GM12874 (cell line): ENCODE measurements around the gene ANKRD16.
A peak's percentile ranks its signal among the peaks of the same experiment; 100 is the strongest.

ENCODE experiments used
- CTCF ChIP-seq: IDR thresholded peaks from 2 replicates; pipeline ENCODE4 v1.5.1; 2011; ENCODE audit warnings: low read depth, mild to moderate bottlenecking, control low read depth, low read length, moderate library complexity; ENCODE audit not compliant: insufficient read depth

The ANKRD16 gene

GRCh38 chr10:5888843-5889623, 660 bp downstream of the ANKRD16 start:
- 0 out of 2 replicates have a peak, but pooled peaks have one; percentile 3 for TF ChIP-seq CTCF

DNA sequence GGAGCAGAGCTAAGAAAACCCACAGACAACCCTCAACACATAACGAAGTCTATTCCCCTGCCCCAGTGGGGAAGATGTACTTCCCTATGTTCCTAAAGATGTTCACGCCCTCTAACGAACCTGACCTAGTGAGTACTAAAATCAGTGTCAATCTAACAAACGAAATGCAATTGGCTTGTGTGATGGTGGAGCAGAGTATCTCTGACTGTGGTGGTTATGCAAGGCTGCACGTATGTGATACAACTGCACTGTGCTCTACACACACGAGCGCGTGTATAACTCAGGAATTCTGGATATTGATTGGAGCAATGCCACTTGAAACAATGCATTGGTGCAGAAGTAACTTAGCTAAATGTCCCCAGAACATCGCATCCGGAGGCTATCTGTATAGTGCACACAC, 1.3 kb downstream of the ANKRD16 start:
- no peak for TF ChIP-seq CTCF

DNA sequence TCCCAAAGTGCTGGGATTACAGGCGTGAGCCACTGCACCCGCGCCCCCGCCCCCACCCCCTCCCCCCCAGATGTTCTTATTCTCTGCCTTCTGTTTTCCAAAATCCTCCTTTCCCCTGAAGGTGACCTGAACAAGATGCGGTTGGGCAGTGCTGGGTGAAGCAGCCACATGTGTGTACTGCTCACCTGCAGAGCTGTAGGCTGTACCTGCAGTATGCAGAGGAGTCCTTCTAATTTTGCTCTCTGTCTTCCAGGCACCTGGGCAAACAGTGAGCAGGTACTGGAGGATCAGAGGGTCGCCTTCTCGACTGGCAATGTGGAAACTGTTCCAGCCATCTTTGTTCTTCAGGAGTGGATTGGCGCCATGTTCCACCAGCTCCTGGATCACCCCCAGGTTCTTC, 2.1 kb downstream of the ANKRD16 start:
- no peak for TF ChIP-seq CTCF

- TF ChIP-seq CTCF: no peak
Observed at GRCh38 chr10:5887029-5887428, 2.7 kb downstream of the ANKRD16 start.

- TF ChIP-seq CTCF: no peak
Observed at GRCh38 chr10:5885619-5886018, 4.1 kb downstream of the ANKRD16 start.

GRCh38 chr10:5882961-5883360, 6.7 kb downstream of the ANKRD16 start:
- TF ChIP-seq CTCF: no peak

DNA sequence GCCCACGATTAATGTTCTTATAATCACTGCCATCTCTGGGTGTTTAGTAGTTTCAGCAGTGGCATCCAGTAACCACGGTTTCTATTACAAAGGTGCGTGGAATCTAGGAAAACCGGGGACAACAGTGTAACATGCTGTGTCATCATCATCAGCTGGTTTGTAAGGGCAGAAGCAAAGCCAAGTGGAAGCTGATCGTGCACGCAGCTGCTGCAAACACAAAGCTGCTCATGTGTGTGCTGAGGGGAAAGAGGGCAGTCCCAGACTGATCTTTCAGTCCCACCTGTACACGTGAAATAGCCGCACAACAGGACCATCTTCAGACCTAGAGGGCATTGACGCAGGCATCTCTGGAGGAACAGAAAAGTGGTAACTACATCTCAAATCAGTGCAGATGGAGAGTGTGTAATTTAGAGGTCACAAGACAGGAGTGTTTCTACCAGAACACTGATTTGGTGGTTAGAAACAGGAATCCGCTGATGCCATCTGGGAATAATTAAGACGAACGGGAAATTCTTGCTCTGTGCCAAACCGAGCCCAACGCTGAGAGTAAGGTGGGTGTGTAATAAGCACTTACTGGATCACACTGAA, 13.4 kb downstream of the ANKRD16 start:
- no peak for TF ChIP-seq CTCF
